GM12872 (cell line): Measurements from ENCODE around the gene UQCRH.
A peak's percentile ranks its signal among the peaks of the same experiment; 100 is the strongest.

Source experiments
- TF ChIP-seq, protein P1 (sequence below): IDR thresholded peaks from 3 replicates; pipeline ENCODE4 v1.5.1; 2011; ENCODE audit warnings: low read depth, mild to moderate bottlenecking, low read length, moderate library complexity; ENCODE audit not compliant: insufficient read depth

The UQCRH gene

DNA sequence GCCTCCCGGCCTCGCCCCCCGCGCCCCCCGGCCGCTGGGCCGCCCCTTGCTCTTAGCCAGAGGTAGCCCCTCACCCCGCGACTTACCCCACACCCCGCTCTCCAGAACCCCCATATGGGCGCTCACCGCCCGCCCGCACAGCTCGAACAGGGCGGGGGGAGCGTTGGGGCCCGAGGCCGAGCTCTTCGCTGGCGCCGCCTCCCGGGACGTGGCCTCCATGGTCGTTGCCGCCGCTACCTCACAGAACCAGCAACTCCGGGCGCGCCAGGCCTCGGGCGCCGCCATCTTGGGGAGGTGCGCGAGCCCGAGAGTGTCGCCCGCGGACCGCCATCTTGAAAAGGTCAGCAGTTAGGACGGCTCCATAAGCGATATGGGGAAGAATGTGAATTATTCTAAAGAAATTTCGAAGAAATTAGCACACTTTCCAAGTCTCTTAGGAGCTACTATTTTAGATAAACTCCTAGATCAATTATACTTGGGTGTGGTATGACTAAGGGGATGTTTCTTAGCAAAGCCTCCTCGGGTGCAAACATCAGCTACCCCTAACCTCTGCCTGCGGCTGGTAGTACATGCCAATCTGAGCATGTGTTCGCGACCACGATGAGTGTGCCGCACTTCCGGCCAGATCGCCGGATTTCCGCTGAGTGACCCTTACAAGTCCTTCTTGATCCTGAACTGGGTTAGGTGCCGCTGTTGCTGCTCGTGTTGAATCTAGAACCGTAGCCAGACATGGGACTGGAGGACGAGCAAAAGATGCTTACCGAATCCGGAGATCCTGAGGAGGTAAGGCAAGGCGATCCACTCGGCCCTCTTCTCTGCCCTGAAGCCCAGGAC is at the start of gene UQCRH, which contains the start of gene LRRC41:
TSS of gene UQCRH (plus strand) at position 661 of the 834 bp plus-strand sequence. CDS start at position 730, 69 bp downstream.
TSS of gene LRRC41 (minus strand) at position 579 of the 834 bp plus-strand sequence. CDS start at position 285, 294 bp downstream.
- TF ChIP-seq, protein P1, sequence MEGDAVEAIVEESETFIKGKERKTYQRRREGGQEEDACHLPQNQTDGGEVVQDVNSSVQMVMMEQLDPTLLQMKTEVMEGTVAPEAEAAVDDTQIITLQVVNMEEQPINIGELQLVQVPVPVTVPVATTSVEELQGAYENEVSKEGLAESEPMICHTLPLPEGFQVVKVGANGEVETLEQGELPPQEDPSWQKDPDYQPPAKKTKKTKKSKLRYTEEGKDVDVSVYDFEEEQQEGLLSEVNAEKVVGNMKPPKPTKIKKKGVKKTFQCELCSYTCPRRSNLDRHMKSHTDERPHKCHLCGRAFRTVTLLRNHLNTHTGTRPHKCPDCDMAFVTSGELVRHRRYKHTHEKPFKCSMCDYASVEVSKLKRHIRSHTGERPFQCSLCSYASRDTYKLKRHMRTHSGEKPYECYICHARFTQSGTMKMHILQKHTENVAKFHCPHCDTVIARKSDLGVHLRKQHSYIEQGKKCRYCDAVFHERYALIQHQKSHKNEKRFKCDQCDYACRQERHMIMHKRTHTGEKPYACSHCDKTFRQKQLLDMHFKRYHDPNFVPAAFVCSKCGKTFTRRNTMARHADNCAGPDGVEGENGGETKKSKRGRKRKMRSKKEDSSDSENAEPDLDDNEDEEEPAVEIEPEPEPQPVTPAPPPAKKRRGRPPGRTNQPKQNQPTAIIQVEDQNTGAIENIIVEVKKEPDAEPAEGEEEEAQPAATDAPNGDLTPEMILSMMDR, result 0 out of 3 replicates have a peak, but pooled peaks have one; percentile 19

DNA sequence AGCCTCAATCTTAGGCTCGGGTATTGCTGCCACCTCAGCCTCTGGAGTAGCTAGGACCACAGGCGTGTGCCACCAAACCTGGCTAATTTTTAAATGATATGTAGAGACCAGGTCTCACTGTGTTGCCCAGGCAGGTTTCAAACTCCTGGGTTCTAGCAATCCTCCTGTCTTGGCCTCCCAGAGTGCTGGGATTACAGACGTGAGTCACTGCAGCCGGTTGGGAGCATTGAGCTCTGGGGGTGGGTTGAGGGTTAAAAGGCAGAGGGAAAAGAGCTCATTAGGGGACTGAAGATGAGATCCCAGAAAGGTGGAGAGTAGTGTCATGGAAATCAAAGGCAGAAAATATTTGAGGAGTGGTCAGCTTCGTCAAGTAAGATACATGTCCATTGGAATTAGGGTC is 48.8 kb upstream of the UQCRH start:
- TF ChIP-seq, protein P1, result no peak

DNA sequence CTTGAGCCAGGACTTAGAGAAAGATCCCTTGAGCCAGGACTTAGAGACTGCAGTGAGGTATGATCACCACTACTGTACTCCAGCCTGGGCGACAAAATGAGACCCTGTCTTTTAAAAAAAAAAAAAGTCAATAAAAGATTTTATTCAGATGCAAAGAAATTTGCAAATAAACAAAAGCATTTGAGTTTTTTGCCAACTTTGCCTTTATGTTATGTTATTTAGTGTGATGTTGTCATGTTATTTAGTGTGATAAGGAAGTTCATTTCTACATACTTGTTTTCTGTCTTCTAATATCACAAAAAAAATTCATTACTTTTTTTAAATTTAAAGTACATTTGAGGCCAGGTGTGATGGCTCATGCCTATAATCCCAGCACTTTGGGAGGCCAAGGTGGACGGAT is 47.0 kb upstream of the UQCRH start:
- TF ChIP-seq, protein P1, result no peak

DNA sequence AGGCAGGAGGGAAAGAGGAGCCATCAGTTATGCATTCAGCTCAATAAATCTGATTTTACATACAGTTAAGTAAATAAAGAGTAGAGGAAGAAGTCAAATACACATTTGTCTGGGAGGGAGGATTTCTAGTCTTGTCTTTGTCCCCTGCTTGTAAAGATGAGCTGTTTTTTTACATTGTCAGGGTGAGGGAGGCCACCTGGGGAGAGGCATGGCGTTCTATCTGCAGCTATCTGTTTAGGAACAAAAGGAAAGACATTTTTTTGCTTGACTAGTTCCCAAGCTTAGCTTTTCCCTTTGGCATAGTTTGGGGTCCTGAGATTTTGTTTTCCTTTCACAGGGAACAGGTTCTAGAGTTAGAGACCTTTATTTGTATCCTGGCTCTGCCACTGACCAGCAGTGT is 41.0 kb upstream of the UQCRH start:
- TF ChIP-seq, protein P1, result no peak

DNA sequence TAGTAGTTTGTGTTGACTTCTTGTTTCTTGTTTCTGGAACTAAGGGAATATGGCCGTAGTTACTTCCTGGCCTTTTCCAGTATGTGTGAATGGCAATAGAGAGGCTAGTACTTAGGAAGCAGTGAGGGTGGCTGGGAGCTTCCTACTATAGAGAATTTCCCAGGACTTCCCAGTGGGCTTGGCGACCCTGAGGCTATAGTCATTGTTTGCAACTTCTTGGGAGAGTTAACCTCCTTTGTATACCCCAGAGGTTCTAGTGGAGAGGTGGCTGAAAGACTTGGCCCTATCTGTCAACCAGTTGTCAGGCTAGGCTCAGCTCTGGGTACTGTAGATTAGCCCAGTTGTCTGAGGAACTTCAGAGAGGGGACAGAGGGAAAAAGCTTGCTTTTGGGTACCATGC is 40.4 kb upstream of the UQCRH start:
- TF ChIP-seq, protein P1, result no peak

DNA sequence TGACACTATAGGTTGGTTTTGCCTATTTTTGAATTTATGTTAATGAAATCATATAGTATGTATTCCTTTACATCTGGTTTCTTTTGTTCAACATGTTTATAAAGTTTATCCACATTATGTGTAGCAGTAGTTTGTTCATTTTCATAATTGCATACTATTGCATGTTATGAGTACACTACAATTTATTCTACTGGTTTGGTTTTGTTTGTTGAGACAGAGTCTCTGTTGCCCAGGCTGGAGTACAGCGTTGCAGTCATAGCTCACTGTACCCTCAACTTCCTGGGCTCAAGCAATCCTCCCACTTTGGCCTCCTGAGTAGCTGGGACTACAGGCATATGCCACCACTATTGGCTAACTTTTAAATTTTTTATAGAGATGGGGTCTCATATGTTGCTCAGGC is 34.9 kb upstream of the UQCRH start:
- TF ChIP-seq, protein P1, result no peak

DNA sequence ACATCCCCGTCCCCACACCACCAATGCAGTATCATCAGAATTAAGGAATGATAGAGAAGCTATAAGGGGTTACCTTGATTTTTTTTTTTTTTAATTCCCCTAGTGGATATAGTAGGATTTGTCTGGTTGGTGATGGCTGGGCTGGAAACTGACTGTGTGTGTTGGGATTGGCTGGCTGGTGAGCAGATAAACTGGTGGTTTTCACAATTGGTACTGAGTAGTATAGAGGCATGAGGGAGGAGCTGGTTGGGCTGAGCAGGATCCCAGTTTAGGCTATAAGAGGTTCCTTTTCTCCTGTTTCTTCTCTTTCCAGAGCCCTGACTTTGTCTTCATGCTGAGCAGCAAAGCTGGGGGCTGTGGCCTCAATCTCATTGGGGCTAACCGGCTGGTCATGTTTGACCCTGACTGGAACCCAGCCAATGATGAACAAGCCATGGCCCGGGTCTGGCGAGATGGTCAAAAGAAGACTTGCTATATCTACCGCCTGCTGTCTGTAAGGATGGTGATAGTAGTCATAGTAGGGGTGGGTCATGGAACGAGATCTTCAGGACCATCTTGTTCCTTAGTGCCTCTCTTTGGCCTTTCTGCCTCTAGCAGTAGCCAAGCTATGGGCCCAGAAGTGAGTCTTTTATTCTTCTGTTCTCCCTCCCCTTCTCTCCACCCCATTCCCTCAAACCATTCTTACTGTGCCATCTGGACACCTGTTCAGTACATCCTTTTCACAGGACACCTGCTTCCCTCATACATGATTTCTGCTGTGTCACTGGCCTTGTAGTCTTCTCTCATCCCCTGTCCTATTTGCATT is 29.1 kb upstream of the UQCRH start:
- TF ChIP-seq, protein P1, result no peak
